Liver (tissue), 9 donors: Measurements from ENCODE around the gene ZNF605. TPM values are rescaled to one million over a fixed set of nuclear protein-coding genes. Genes with fewer than 3 reads are reported as not detected.

Experiments
- DNase-seq: peaks from one replicate; pipeline ENCODE4 v3.0.0-alpha.2; 2017; ENCODE audit warnings: low spot score
- H3K27ac ChIP-seq, 2 donors: one replicate each; pipeline ENCODE4 v1.7.0; 2013; ENCODE audit warnings: inconsistent platforms in 2 of 2, low read length in 2 of 2, control low read depth in 1 of 2, low read depth in 1 of 2, mild to moderate bottlenecking in 1 of 2
- H3K27me3 ChIP-seq, 4 donors: one replicate each; pipeline versions ENCODE4 v1.6.1 to v1.7.0; 2013; ENCODE audit warnings: low read length in 3 of 4, inconsistent platforms in 1 of 4, mild to moderate bottlenecking in 1 of 4, moderate library complexity in 1 of 4; ENCODE audit not compliant: control insufficient read depth in 4 of 4, insufficient read depth in 4 of 4
- H3K36me3 ChIP-seq, 4 donors: one replicate each; pipeline versions ENCODE4 v1.6.1 to v1.7.0; 2013; ENCODE audit warnings: low read length in 3 of 4, mild to moderate bottlenecking in 3 of 4, low read depth in 1 of 4, moderate library complexity in 1 of 4; ENCODE audit not compliant: control insufficient read depth in 4 of 4, insufficient read depth in 3 of 4
- H3K4me1 ChIP-seq, 4 donors: one replicate each; pipeline versions ENCODE4 v1.6.1 to v1.7.0; 2013; ENCODE audit warnings: low read length in 3 of 4, mild to moderate bottlenecking in 3 of 4, moderate library complexity in 1 of 4; ENCODE audit not compliant: control insufficient read depth in 4 of 4, insufficient read depth in 4 of 4
- H3K4me3 ChIP-seq, 3 donors: one replicate each; pipeline versions ENCODE4 v1.6.1 to v1.7.0; 2013; ENCODE audit warnings: low read length in 3 of 3, control low read depth in 1 of 3, low read depth in 1 of 3, mild to moderate bottlenecking in 1 of 3
- H3K9ac ChIP-seq, 2 donors: one replicate each; pipeline ENCODE4 v1.7.0; 2013; ENCODE audit warnings: low read length in 2 of 2, mild to moderate bottlenecking in 2 of 2, moderate library complexity in 2 of 2, control low read depth in 1 of 2, low read depth in 1 of 2
- H3K9me3 ChIP-seq, 4 donors: one replicate each; pipeline versions ENCODE4 v1.6.1 to v1.7.0; 2013; ENCODE audit warnings: low read length in 3 of 4; ENCODE audit not compliant: control insufficient read depth in 4 of 4
- EGR1 ChIP-seq, 2 donors: IDR thresholded peaks; 2 replicates each; pipeline ENCODE4 v1.6.1; 2016 to 2018; ENCODE audit warnings: antibody characterized with exemption in 2 of 2, low read depth in 2 of 2
- FOXA1 ChIP-seq: IDR thresholded peaks from 2 replicates; pipeline ENCODE4 v1.6.1; 2016; ENCODE audit warnings: antibody characterized with exemption
- FOXA2 ChIP-seq: IDR thresholded peaks from 2 replicates; pipeline ENCODE4 v1.6.1; 2016; ENCODE audit warnings: antibody characterized with exemption
- GABPA ChIP-seq, 2 donors: IDR thresholded peaks in 1 of 2; conservative IDR thresholded peaks in 1 of 2; 2 replicates each; pipeline ENCODE4 v1.6.1; 2016; ENCODE audit warnings: antibody characterized with exemption in 2 of 2, mild to moderate bottlenecking in 1 of 2, moderate library complexity in 1 of 2
- HNF4A ChIP-seq, 2 donors: conservative IDR thresholded peaks; 2 replicates each; pipeline ENCODE4 v1.6.1; 2016; ENCODE audit warnings: antibody characterized with exemption in 2 of 2, mild to moderate bottlenecking in 2 of 2
- HNF4G ChIP-seq: IDR thresholded peaks from 2 replicates; pipeline ENCODE4 v1.6.1; 2016; ENCODE audit warnings: antibody characterized with exemption
- JUND ChIP-seq, 2 donors: IDR thresholded peaks; 2 replicates each; pipeline ENCODE4 v1.6.1; 2016; ENCODE audit warnings: antibody characterized with exemption in 2 of 2
- NR2F2 ChIP-seq: IDR thresholded peaks from 2 replicates; pipeline ENCODE4 v1.6.1; 2016; ENCODE audit warnings: antibody characterized with exemption
- SP1 ChIP-seq: IDR thresholded peaks from 2 replicates; pipeline ENCODE4 v1.6.1; 2018; ENCODE audit warnings: antibody characterized with exemption, mild to moderate bottlenecking
- TAF1 ChIP-seq: conservative IDR thresholded peaks from 2 replicates; pipeline ENCODE4 v1.6.1; 2016; ENCODE audit warnings: antibody characterized with exemption, mild to moderate bottlenecking
- YY1 ChIP-seq: IDR thresholded peaks from 2 replicates; pipeline ENCODE4 v1.6.1; 2016; ENCODE audit warnings: antibody characterized with exemption, mild to moderate bottlenecking
- WGBS: extraction: QIAGEN DNeasy Blood & Tissue Kit; methylation state at CpG from one replicate; pipeline ENCODE4 v1.1.7; 2013; 5-methylcytosine and 5-hydroxymethylcytosine counted together
- polyA plus RNA-seq, 2 donors: library from polyadenylated mRNA; stranded (reverse) in 1 of 2; unstranded in 1 of 2; fragments of 200-250 nt in 1 of 2; fragments of >200 nt in 1 of 2; fragmentation: Nextera tagmentation in 1 of 2; extraction: Ambion mirVana in 1 of 2; gene quantifications; one replicate each; pipeline versions ENCODE4 v1.2.1 to v1.2.3, GENCODE V29; 2013 to 2015
- total RNA-seq, 2 donors: library from RNA; depleted of rRNA; stranded (reverse); fragments of >200 nt; gene quantifications; one replicate each; pipeline ENCODE4 v1.2.3, GENCODE V29; 2014
- TF ChIP-seq, protein P1 (sequence below): IDR thresholded peaks from 2 replicates; pipeline ENCODE4 v1.6.1; 2016; ENCODE audit warnings: antibody characterized with exemption
- TF ChIP-seq, protein P2 (sequence below): IDR thresholded peaks from 2 replicates; pipeline ENCODE4 v1.6.1; 2016; ENCODE audit warnings: antibody characterized with exemption, mild to moderate bottlenecking
- TF ChIP-seq, protein P3 (sequence below): fragments of 150-350 bp; IDR thresholded peaks from 2 replicates; pipeline ENCODE4 v1.5.1; 2017; ENCODE audit warnings: improper control_type of control experiment, low read depth, low read length; ENCODE audit not compliant: missing input control
- TF ChIP-seq, protein P4 (sequence below): IDR thresholded peaks from 2 replicates; pipeline ENCODE4 v1.6.1; 2016; ENCODE audit warnings: antibody characterized with exemption
- TF ChIP-seq, protein P5 (sequence below): IDR thresholded peaks from 2 replicates; pipeline ENCODE4 v1.6.1; 2016; ENCODE audit warnings: antibody characterized with exemption
- donor health status: healthy.
- donor health status: healthy.
- donor health status: healthy.
- donor health status: healthy.
- donor health status: healthy.

The ZNF605 gene
- total and polyA plus RNA-seq, 4 donors = 1.2 to 9.5 (median 3.6) TPM

DNA sequence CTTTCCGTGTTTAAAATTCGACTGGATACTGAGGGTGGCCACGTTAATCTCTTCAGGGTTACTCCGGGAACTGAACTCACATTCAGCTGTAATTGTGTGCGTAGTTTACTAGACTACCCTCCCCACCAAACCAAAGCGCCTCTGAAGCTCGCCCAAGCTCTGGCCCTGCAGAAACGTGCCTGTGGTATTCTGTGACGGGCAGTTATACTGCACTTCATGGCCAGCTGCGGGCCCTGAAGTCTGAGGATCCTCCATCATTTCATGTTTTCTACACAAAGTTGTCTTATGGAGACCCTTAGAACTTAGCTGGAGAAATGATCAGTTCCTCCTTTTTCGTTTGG, 30.7 kb upstream of the ZNF605 start:
- H3K27ac ChIP-seq = peak overlapping the region; percentile 62 to 72
- peak overlapping the region in 1 of 2 donors; percentile 75 for H3K9ac ChIP-seq
- TF ChIP-seq HNF4A (conservative IDR thresholded peaks at IDR 0.05) (no peak), JUND (IDR thresholded peaks at IDR 0.05) (no peak), TAF1 (no peak), NR2F2 (no peak), HNF4G (no peak), EGR1 (IDR thresholded peaks at IDR 0.05; ENCODE audit: low read depth in 2 of 2) (no peak), SP1 (no peak), FOXA2 (no peak), GABPA (IDR thresholded peaks at IDR 0.05 in 1 of 2, conservative IDR thresholded peaks at IDR 0.05 in 1 of 2) (no peak), FOXA1 (no peak), YY1 (no peak)
- TF ChIP-seq, protein P1, sequence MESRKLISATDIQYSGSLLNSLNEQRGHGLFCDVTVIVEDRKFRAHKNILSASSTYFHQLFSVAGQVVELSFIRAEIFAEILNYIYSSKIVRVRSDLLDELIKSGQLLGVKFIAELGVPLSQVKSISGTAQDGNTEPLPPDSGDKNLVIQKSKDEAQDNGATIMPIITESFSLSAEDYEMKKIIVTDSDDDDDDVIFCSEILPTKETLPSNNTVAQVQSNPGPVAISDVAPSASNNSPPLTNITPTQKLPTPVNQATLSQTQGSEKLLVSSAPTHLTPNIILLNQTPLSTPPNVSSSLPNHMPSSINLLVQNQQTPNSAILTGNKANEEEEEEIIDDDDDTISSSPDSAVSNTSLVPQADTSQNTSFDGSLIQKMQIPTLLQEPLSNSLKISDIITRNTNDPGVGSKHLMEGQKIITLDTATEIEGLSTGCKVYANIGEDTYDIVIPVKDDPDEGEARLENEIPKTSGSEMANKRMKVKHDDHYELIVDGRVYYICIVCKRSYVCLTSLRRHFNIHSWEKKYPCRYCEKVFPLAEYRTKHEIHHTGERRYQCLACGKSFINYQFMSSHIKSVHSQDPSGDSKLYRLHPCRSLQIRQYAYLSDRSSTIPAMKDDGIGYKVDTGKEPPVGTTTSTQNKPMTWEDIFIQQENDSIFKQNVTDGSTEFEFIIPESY = no peak
- TF ChIP-seq, protein P2, sequence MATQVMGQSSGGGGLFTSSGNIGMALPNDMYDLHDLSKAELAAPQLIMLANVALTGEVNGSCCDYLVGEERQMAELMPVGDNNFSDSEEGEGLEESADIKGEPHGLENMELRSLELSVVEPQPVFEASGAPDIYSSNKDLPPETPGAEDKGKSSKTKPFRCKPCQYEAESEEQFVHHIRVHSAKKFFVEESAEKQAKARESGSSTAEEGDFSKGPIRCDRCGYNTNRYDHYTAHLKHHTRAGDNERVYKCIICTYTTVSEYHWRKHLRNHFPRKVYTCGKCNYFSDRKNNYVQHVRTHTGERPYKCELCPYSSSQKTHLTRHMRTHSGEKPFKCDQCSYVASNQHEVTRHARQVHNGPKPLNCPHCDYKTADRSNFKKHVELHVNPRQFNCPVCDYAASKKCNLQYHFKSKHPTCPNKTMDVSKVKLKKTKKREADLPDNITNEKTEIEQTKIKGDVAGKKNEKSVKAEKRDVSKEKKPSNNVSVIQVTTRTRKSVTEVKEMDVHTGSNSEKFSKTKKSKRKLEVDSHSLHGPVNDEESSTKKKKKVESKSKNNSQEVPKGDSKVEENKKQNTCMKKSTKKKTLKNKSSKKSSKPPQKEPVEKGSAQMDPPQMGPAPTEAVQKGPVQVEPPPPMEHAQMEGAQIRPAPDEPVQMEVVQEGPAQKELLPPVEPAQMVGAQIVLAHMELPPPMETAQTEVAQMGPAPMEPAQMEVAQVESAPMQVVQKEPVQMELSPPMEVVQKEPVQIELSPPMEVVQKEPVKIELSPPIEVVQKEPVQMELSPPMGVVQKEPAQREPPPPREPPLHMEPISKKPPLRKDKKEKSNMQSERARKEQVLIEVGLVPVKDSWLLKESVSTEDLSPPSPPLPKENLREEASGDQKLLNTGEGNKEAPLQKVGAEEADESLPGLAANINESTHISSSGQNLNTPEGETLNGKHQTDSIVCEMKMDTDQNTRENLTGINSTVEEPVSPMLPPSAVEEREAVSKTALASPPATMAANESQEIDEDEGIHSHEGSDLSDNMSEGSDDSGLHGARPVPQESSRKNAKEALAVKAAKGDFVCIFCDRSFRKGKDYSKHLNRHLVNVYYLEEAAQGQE = no peak
- TF ChIP-seq, protein P3, sequence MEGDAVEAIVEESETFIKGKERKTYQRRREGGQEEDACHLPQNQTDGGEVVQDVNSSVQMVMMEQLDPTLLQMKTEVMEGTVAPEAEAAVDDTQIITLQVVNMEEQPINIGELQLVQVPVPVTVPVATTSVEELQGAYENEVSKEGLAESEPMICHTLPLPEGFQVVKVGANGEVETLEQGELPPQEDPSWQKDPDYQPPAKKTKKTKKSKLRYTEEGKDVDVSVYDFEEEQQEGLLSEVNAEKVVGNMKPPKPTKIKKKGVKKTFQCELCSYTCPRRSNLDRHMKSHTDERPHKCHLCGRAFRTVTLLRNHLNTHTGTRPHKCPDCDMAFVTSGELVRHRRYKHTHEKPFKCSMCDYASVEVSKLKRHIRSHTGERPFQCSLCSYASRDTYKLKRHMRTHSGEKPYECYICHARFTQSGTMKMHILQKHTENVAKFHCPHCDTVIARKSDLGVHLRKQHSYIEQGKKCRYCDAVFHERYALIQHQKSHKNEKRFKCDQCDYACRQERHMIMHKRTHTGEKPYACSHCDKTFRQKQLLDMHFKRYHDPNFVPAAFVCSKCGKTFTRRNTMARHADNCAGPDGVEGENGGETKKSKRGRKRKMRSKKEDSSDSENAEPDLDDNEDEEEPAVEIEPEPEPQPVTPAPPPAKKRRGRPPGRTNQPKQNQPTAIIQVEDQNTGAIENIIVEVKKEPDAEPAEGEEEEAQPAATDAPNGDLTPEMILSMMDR = no peak
- TF ChIP-seq, protein P4, sequence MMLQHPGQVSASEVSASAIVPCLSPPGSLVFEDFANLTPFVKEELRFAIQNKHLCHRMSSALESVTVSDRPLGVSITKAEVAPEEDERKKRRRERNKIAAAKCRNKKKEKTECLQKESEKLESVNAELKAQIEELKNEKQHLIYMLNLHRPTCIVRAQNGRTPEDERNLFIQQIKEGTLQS = no peak
- TF ChIP-seq, protein P5, sequence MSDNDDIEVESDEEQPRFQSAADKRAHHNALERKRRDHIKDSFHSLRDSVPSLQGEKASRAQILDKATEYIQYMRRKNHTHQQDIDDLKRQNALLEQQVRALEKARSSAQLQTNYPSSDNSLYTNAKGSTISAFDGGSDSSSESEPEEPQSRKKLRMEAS = no peak
- no peak for DNase-seq
- H3K27me3 ChIP-seq = no peaks in the 10 kb centered on the region
- WGBS = 2% methylated on average over 11 of the region's 11 CpGs
- peaks cover 7 to 16% (median 15%) of the 10 kb centered on the region in 4 donors for H3K4me1 ChIP-seq
- peaks cover 3 to 12% (median 7%) of the 10 kb centered on the region in 4 donors for H3K9me3 ChIP-seq
- peaks cover 0 to 4% (median 1%) of the 10 kb centered on the region in 4 donors for H3K36me3 ChIP-seq
- H3K4me3 ChIP-seq = peak overlapping the region; percentile 77 to 94 (median 93)
